K562 (cell line): ENCODE measurements around the gene CLDN20.

ENCODE experiments used
- CTCF ChIP-seq, 3 experiments: IDR thresholded peaks in 2 of 3; conservative IDR thresholded peaks in 1 of 3; 2 replicates each; pipeline ENCODE4 v1.5.1; 2011 to 2012; ENCODE audit warnings: low read length in 3 of 3, mild to moderate bottlenecking in 3 of 3, control low read depth in 2 of 3, improper control_type of control experiment in 1 of 3, inconsistent platforms in 1 of 3, low read depth in 1 of 3, mixed read lengths in 1 of 3, moderate library complexity in 1 of 3; ENCODE audit not compliant: insufficient read depth in 2 of 3
- EP300 ChIP-seq: IDR thresholded peaks from 2 replicates; pipeline ENCODE4 v1.6.1; 2012; ENCODE audit warnings: low read length, improper control_type of control experiment
- GTF2F1 ChIP-seq: IDR thresholded peaks from 2 replicates; pipeline ENCODE4 v1.6.1; 2011; ENCODE audit warnings: low read depth, low read length, improper control_type of control experiment
- HOMEZ ChIP-seq: fragments of 250-450 bp; sonication (Bioruptor Pico); IDR thresholded peaks from 2 replicates; pipeline ENCODE4 v1.4.0; 2020; ENCODE audit warnings: mild to moderate bottlenecking, moderate library complexity
- POLR2A ChIP-seq: fragments of 450-650 bp; conservative IDR thresholded peaks from 2 replicates; pipeline ENCODE4 v1.6.1; 2016
- POLR2AphosphoS5 ChIP-seq: IDR thresholded peaks from 2 replicates; pipeline ENCODE4 v1.6.1; 2011; ENCODE audit warnings: mild to moderate bottlenecking, low read depth, low read length, moderate library complexity; ENCODE audit not compliant: control insufficient read depth, insufficient read depth
- POLR3A ChIP-seq: IDR thresholded peaks from 2 replicates; pipeline ENCODE4 v1.6.1; 2011; ENCODE audit warnings: borderline replicate concordance, mild to moderate bottlenecking, moderate library complexity; ENCODE audit not compliant: insufficient read length, insufficient read depth; ENCODE audit errors: extremely low read depth
- RNF2 ChIP-seq: sonication (generic); IDR thresholded peaks from 2 replicates; pipeline ENCODE4 v1.6.1; 2016
- ZBTB40 ChIP-seq, 2 experiments: fragments of 450-650 bp in 1 of 2; sonication (generic) in 1 of 2; formaldehyde crosslinking in 1 of 2; IDR thresholded peaks; 2 replicates each; pipeline versions ENCODE4 v1.7.1 to v1.9.0; 2016 to 2022; ENCODE audit warnings: inconsistent platforms in 1 of 2, mild to moderate bottlenecking in 1 of 2, missing genetic modification reagents in 1 of 2
- ZNF398 ChIP-seq: fragments of 250-450 bp; sonication (Bioruptor Pico); IDR thresholded peaks from 2 replicates; pipeline ENCODE4 v1.8.0; 2021; ENCODE audit warnings: moderate library complexity, mild to moderate bottlenecking, inconsistent platforms

GRCh38 chr6:155309150-155309549 is 45.3 kb downstream of the CLDN20 start:
- TF ChIP-seq HOMEZ (CRISPR knock-in tag) (no peak), CTCF (IDR thresholded peaks at IDR 0.05 in 2 of 3, conservative IDR thresholded peaks at IDR 0.05 in 1 of 3; ENCODE audit: insufficient read depth in 2 of 3, low read depth in 1 of 3, low read length in 3 of 3) (no peak), ZNF398 (no peak), ZBTB40 (IDR thresholded peaks at IDR 0.05) (no peak), ZBTB40 (CRISPR knock-in tag; IDR thresholded peaks at IDR 0.05) (no peak), POLR2A (no peak), POLR3A (no peak), EP300 (no peak), GTF2F1 (no peak), RNF2 (no peak), POLR2AphosphoS5 (no peak)
